HG03135 (cell line): ENCODE data around the gene ACACB.

Experiments used
- ATAC-seq: cut with Tn5 transposase; IDR thresholded peaks from one replicate; pipeline ENCODE4 v1.9.1; 2021; ENCODE audit warnings: mild to moderate bottlenecking, moderate library complexity; ENCODE audit not compliant: unreplicated experiment

ACACB gene

GRCh38 chr12:109271418-109271817, 155.0 kb downstream of the ACACB start:
- no peak for ATAC-seq

GRCh38 chr12:109273354-109273753, 157.0 kb downstream of the ACACB start:
- ATAC-seq: no peak

GRCh38 chr12:109274381-109274780, 158.0 kb downstream of the ACACB start:
- no peak for ATAC-seq

- ATAC-seq: no peak
Measured at GRCh38 chr12:109275173-109275572, 158.8 kb downstream of the ACACB start.

GRCh38 chr12:109276160-109276559, 159.8 kb downstream of the ACACB start:
- ATAC-seq: no peak

- no peak for ATAC-seq
Measured at GRCh38 chr12:109277255-109277898, 161.0 kb downstream of the ACACB start.

GRCh38 chr12:109277899-109278762, 161.7 kb downstream of the ACACB start:
- no peak for ATAC-seq

GRCh38 chr12:109278912-109279311, 162.5 kb downstream of the ACACB start:
- ATAC-seq: no peak

- ATAC-seq: no peak
Measured at GRCh38 chr12:109279525-109279924, 163.1 kb downstream of the ACACB start.

GRCh38 chr12:109281452-109281851, 165.1 kb downstream of the ACACB start:
- no peak for ATAC-seq

- no peak for ATAC-seq
Measured at GRCh38 chr12:109284392-109284791, 168.0 kb downstream of the ACACB start.

- ATAC-seq: no peak
Measured at GRCh38 chr12:109286252-109286651, 169.9 kb downstream of the ACACB start.

- no peak for ATAC-seq
Measured at GRCh38 chr12:109286652-109287051, 170.3 kb downstream of the ACACB start.

- no peak for ATAC-seq
Measured at GRCh38 chr12:109287181-109287580, 170.8 kb downstream of the ACACB start.

GRCh38 chr12:109287811-109288469, 171.6 kb downstream of the ACACB start:
- ATAC-seq: no peak

GRCh38 chr12:109288571-109288970, 172.2 kb downstream of the ACACB start:
- ATAC-seq: no peak

GRCh38 chr12:109289004-109289403, 172.6 kb downstream of the ACACB start:
- no peak for ATAC-seq

GRCh38 chr12:109289551-109289950, 173.2 kb downstream of the ACACB start:
- no peak for ATAC-seq

- ATAC-seq: no peak
Measured at GRCh38 chr12:109290061-109290460, 173.7 kb downstream of the ACACB start.

GRCh38 chr12:109291117-109291516, 174.7 kb downstream of the ACACB start:
- ATAC-seq: no peak

- ATAC-seq: no peak
Measured at GRCh38 chr12:109291521-109292341, 175.3 kb downstream of the ACACB start.
